A673 (cell line): ENCODE measurements around the gene ATG16L2. TPM values are rescaled to one million over a fixed set of nuclear protein-coding genes. Genes with fewer than 3 reads are reported as not detected.
A peak's percentile ranks its signal among the peaks of the same experiment; 100 is the strongest.

Source experiments
- BruUV-seq: library from RNA; stranded (reverse); fragments of 400-500 nt; replicated peaks from 2 replicates; lab custom pipeline; 2021; lab: Mats Ljungman, UMichigan
- CTCF ChIA-PET: fragments of 300-600 bp; sonication (Branson Sonifier 250); formaldehyde crosslinking; loops from one replicate; lab custom pipeline; 2022; ENCODE audit warnings: antibody characterized with exemption; lab: Charles Lee
- POLR2A ChIA-PET: fragments of 300-600 bp; sonication (Branson Sonifier 250); formaldehyde crosslinking; loops from one replicate; lab custom pipeline; 2022; ENCODE audit warnings: antibody characterized with exemption; ENCODE audit not compliant: low non-redundant PET; lab: Charles Lee
- DNase-seq: peaks from one replicate; pipeline ENCODE4 v3.0.0-alpha.2; 2015; ENCODE audit warnings: low spot score
- H3K27ac ChIP-seq: fragments of 200-600 bp; sonication (generic); 2 replicates; pipeline ENCODE4 v1.5.1; 2016; ENCODE audit warnings: mixed run types, low read depth, mild to moderate bottlenecking, mixed read lengths, antibody characterized with exemption, low read length; ENCODE audit not compliant: poor library complexity, severe bottlenecking
- H3K27me3 ChIP-seq: fragments of 200-600 bp; sonication (generic); replicated peaks from 2 replicates; pipeline ENCODE4 v1.6.1; 2017; ENCODE audit warnings: mixed run types, low read depth, mild to moderate bottlenecking, mixed read lengths, antibody characterized with exemption, low read length; ENCODE audit not compliant: insufficient read depth, poor library complexity
- H3K36me3 ChIP-seq: fragments of 200-600 bp; sonication (generic); 2 replicates; pipeline ENCODE4 v1.6.1; 2016; ENCODE audit warnings: mixed run types, mild to moderate bottlenecking, mixed read lengths, antibody characterized with exemption, low read length; ENCODE audit not compliant: insufficient read depth, poor library complexity, severe bottlenecking
- H3K4me1 ChIP-seq: fragments of 200-600 bp; sonication (generic); 2 replicates; pipeline ENCODE4 v1.6.1; 2017; ENCODE audit warnings: mixed run types, mild to moderate bottlenecking, mixed read lengths, antibody characterized with exemption, low read length; ENCODE audit not compliant: insufficient read depth, poor library complexity, severe bottlenecking
- H3K4me3 ChIP-seq: fragments of 200-600 bp; sonication (generic); 2 replicates; pipeline ENCODE4 v1.5.1; 2016; ENCODE audit warnings: low read depth, mixed run types, mild to moderate bottlenecking, mixed read lengths, low read length; ENCODE audit not compliant: poor library complexity, severe bottlenecking
- H3K9me3 ChIP-seq: fragments of 200-600 bp; sonication (generic); 2 replicates; pipeline ENCODE4 v1.6.1; 2016; ENCODE audit warnings: mixed run types, low read depth, mild to moderate bottlenecking, mixed read lengths, antibody characterized with exemption, low read length; ENCODE audit not compliant: poor library complexity, severe bottlenecking
- CTCF ChIP-seq: fragments of 300-800, 200-600 bp; sonication (generic); conservative IDR thresholded peaks from 2 replicates; pipeline ENCODE4 v1.5.1; 2017; ENCODE audit warnings: low read depth, mild to moderate bottlenecking, antibody characterized with exemption, low read length, moderate library complexity, mixed read lengths
- EZH2 ChIP-seq: fragments of 200-600 bp; sonication (generic); IDR thresholded peaks from 2 replicates; pipeline ENCODE4 v1.6.1; 2017; ENCODE audit warnings: borderline replicate concordance, low read depth, mild to moderate bottlenecking, mixed read lengths, antibody characterized with exemption, low read length; ENCODE audit not compliant: poor library complexity, severe bottlenecking
- intact Hi-C: fragments of 100-400 bp; cut with micrococcal nuclease; formaldehyde crosslinking; loops from one replicate; pipeline ENCODE4 v1.10.0; 2022; ENCODE audit not compliant: unreplicated experiment
- total RNA-seq: library from RNA; stranded (reverse); gene quantifications from 2 replicates; pipeline ENCODE4 v1.2.3, GENCODE V29; 2021

Gene ATG16L2
- total RNA-seq, 1 experiment from 2014 or later = 8.6 TPM

GRCh38 chr11:72836111-72836510 is 21.9 kb downstream of the ATG16L2 start:
- Histone ChIP-seq H3K36me3 (peaks cover 9% of the 10 kb centered on the region), H3K4me1 (no peaks in the 10 kb centered on the region), H3K27me3 (no peaks in the 10 kb centered on the region), H3K4me3 (no peak overlapping the region), H3K9me3 (no peaks in the 10 kb centered on the region), H3K27ac (no peak overlapping the region)
- BruUV-seq = no TSS peak
- ChIA-PET CTCF (no interaction called here), POLR2A (no interaction called here)
- TF ChIP-seq EZH2 (no peak), CTCF (no peak)
- no peak for DNase-seq
- intact Hi-C loops = no loop called here

GRCh38 chr11:72838691-72839305 is 24.6 kb downstream of the ATG16L2 start:
- Histone ChIP-seq H3K27me3 (no peaks in the 10 kb centered on the region), H3K4me1 (no peaks in the 10 kb centered on the region), H3K27ac (no peak overlapping the region), H3K36me3 (peaks cover 16% of the 10 kb centered on the region), H3K4me3 (no peak overlapping the region), H3K9me3 (no peaks in the 10 kb centered on the region)
- intact Hi-C loops = no loop called here
- BruUV-seq = no TSS peak
- TF ChIP-seq CTCF = no peak
- no peak for TF ChIP-seq EZH2
- CTCF ChIA-PET = no interaction called here
- POLR2A ChIA-PET = no interaction called here
- DNase-seq = no peak

- Histone ChIP-seq H3K4me3 (no peak overlapping the region), H3K27me3 (no peaks in the 10 kb centered on the region), H3K4me1 (no peaks in the 10 kb centered on the region), H3K9me3 (no peaks in the 10 kb centered on the region), H3K36me3 (peaks cover 16% of the 10 kb centered on the region), H3K27ac (no peak overlapping the region)
- ChIA-PET POLR2A (interaction anchor here (0.5 kb wide), 1 partner anchor 75 kb away, joined by 3 read pairs; no protein-coding TSS in a partner anchor), CTCF (interaction anchor here (0.7 kb wide), 1 partner anchor 9 kb away, joined by 8 read pairs; no protein-coding TSS in a partner anchor)
- intact Hi-C loops = no loop called here
- TF ChIP-seq CTCF = no peak
- no peak for TF ChIP-seq EZH2
- no TSS peak for BruUV-seq
- DNase-seq = peak; percentile 30
Observed at GRCh38 chr11:72840780-72841179, 26.6 kb downstream of the ATG16L2 start.
